ENCODE measurements around the gene NRF1. TPM values are rescaled to one million over a fixed set of nuclear protein-coding genes. Genes with fewer than 3 reads are reported as not detected.

NRF1 gene
- total and polyA plus RNA-seq, 12 donors, result 7.7 to 16.0 (median 10.1) TPM

DNA sequence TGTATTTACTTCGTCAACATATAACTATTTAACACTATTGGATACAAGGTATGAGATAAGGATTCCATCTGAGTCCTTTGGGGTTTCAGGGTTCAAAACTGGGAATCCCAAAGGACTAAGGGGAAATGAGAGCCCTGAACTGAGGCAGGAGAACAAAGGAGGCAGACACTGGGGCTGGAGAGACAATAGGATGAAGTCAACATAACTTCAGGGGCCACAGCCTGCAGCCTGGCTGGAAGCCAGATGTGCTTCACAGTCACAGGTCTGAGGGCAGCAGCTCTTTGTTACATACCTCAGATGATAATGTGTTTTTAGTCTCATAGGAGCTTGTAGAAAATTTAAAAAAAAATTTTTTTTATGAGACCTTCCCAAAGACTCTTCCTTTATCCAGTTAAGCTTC lies 73.3 kb downstream of the NRF1 start:
- H3K4me3 ChIP-seq, result no peak overlapping the region
- TF ChIP-seq POLR2A (IDR thresholded peaks at IDR 0.05), result no peak
- no peaks in the 10 kb centered on the region for H3K36me3 ChIP-seq (replicated peaks in 1 of 2)
- peak in 1 of 7 donors; percentile 6 for DNase-seq
- no peaks in the 10 kb centered on the region for H3K27me3 ChIP-seq
- intact Hi-C loops (cut with DNase I), result no loop called here
- 97 to 100% (median 97%) methylated on average over 1 of the region's 1 CpG for WGBS, 4 donors
- H3K4me1 ChIP-seq (replicated peaks in 1 of 2), result no peaks in the 10 kb centered on the region
- no peaks in the 10 kb centered on the region for H3K9me3 ChIP-seq (replicated peaks in 1 of 3)
- no peak overlapping the region for H3K27ac ChIP-seq

DNA sequence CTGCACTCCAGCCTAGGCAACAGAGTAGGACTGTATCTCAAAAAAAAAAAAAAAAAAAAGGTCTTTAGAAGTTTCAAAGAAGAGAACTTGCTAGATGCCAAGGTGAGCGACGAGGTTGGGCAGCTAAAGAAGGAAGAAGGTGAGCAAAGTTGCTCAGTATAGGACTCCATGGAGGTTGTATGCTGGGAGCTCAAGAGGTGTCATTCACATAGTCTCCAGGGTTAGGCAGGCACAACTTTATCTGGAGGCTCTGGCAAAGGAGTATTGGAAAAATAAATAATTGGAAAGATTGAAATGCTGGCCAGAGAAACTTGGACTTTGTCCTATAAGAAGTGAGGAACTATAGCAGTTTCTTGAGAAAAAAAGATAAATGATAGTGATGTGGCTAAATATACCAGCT lies 74.5 kb downstream of the NRF1 start:
- Histone ChIP-seq H3K27me3 (no peaks in the 10 kb centered on the region), H3K27ac (no peak overlapping the region), H3K4me1 (replicated peaks in 1 of 2) (no peaks in the 10 kb centered on the region), H3K9me3 (replicated peaks in 1 of 3) (no peaks in the 10 kb centered on the region), H3K36me3 (replicated peaks in 1 of 2) (no peaks in the 10 kb centered on the region), H3K4me3 (no peak overlapping the region)
- intact Hi-C loops (cut with DNase I), result no loop called here
- 92 to 100% (median 100%) methylated on average over 2 of the region's 2 CpGs for WGBS, 4 donors
- TF ChIP-seq, protein P1, sequence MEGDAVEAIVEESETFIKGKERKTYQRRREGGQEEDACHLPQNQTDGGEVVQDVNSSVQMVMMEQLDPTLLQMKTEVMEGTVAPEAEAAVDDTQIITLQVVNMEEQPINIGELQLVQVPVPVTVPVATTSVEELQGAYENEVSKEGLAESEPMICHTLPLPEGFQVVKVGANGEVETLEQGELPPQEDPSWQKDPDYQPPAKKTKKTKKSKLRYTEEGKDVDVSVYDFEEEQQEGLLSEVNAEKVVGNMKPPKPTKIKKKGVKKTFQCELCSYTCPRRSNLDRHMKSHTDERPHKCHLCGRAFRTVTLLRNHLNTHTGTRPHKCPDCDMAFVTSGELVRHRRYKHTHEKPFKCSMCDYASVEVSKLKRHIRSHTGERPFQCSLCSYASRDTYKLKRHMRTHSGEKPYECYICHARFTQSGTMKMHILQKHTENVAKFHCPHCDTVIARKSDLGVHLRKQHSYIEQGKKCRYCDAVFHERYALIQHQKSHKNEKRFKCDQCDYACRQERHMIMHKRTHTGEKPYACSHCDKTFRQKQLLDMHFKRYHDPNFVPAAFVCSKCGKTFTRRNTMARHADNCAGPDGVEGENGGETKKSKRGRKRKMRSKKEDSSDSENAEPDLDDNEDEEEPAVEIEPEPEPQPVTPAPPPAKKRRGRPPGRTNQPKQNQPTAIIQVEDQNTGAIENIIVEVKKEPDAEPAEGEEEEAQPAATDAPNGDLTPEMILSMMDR (IDR thresholded peaks at IDR 0.05), result no peak
- no peak for TF ChIP-seq POLR2A (IDR thresholded peaks at IDR 0.05)
- DNase-seq, result no peak

DNA sequence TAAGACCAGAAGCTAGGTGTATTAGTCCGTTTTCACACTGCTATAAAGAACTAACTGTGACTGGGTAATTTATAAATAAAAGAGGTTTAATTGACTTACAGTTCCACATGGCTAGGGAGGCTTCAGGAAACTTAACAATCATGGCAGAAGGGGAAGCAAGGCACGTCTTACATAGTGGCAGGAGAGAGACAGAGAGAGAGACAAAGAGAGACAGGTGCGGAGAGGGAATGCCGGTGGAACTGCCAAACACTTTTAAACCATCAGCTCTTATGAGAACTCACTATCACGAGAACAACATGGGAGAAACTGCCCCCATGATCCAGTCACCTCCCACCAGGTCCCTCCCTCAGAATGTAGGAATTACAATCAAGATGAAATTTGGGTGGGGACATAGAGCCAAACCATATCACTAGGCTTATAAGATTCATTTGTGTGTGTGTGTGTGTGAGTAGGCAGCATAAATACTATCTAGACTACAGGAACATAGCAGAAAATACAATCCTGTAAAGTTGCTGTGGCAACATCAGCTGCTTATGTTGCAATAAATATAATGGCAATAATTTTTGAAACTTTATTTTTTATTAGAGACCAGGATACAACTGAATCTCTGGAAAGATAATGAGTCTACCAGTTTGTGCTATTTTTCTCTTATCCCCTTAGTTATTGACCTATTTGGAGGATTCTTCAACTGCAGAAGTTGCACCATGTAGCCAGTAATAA lies 77.1 kb downstream of the NRF1 start:
- DNase-seq, result no peak
- 93 to 97% (median 95%) methylated on average over 5 of the region's 5 CpGs for WGBS, 4 donors
- Histone ChIP-seq H3K4me3 (no peak overlapping the region), H3K27ac (no peak overlapping the region), H3K4me1 (replicated peaks in 1 of 2) (no peaks in the 10 kb centered on the region), H3K27me3 (no peaks in the 10 kb centered on the region), H3K9me3 (replicated peaks in 1 of 3) (no peaks in the 10 kb centered on the region), H3K36me3 (replicated peaks in 1 of 2) (peaks cover 0 to 13% of the 10 kb centered on the region in 2 donors)
- intact Hi-C loops (cut with DNase I), result no loop called here
- TF ChIP-seq POLR2A (IDR thresholded peaks at IDR 0.05), result no peak
- TF ChIP-seq, protein P1 (IDR thresholded peaks at IDR 0.05), result no peak

DNA sequence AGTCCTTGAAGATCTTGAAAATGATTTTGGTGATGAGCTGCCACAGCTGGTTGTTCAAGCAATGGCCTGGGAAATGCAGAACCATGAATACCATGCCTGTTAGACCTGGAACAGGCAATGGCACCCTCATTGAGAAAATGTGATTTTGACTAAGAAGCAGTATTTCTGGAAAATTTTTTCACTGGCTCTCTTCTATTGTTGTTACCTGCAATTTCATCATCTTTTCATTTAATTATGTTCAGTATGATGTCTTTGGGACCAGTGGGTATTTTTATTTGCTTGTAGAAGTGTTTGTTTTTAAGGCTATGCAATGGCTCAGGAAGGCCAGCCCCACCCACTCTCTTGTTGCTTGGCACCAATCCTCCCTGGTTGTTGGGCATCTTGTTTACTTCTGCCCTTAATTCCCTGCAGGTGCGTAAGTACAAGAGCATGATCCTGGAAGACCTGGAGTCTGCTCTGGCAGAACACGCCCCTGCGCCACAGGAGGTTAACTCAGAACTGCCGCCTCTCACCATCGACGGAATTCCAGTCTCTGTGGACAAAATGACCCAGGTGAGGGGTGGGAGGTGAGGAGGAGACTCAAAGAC lies 78.6 kb downstream of the NRF1 start:
- WGBS, 4 donors, result 97 to 100% (median 97%) methylated on average over 6 of the region's 6 CpGs
- H3K36me3 ChIP-seq (replicated peaks in 1 of 2), result peaks cover 0 to 13% of the 10 kb centered on the region in 2 donors
- intact Hi-C loops (cut with DNase I), result no loop called here

More for the DNA sequence above, 78.6 kb downstream of the NRF1 start:
- TF ChIP-seq, protein P1 (IDR thresholded peaks at IDR 0.05), result no peak
- no peak for TF ChIP-seq POLR2A (IDR thresholded peaks at IDR 0.05)
- H3K9me3 ChIP-seq (replicated peaks in 1 of 3), result no peaks in the 10 kb centered on the region
- no peaks in the 10 kb centered on the region for H3K4me1 ChIP-seq (replicated peaks in 1 of 2)
- H3K27ac ChIP-seq, result no peak overlapping the region
- H3K27me3 ChIP-seq, result no peaks in the 10 kb centered on the region
- no peak overlapping the region for H3K4me3 ChIP-seq
- DNase-seq, result no peak

Measured in adrenal gland (tissue), 12 donors.